Activated T-helper 1 cell treated with anti-CD3 and anti-CD28 coated beads, Interleukin-12 subunit alpha, Interleukin-12 subunit beta, Interleukin-2, Interleukin-4 antibody, amounts not matched to agents 30 ng/mL and 10 ng/mL and 1 ng/mL, durations not matched to agents 14 hours and 24 hours and 36 hours (primary cell): ENCODE measurements around the gene RALGPS2. TPM values are rescaled to one million over a fixed set of nuclear protein-coding genes. Genes with fewer than 3 reads are reported as not detected.
"Not testable (repeated sequence)": the region's sequence is repeated elsewhere in the genome, so short reads cannot be mapped to it uniquely, and the experiment has no call there.

Experiments
- DNase-seq: peaks from one replicate; pipeline ENCODE4 v3.0.0; 2021; ENCODE audit warnings: low spot score
- H3K27ac Mint-ChIP-seq: one replicate; pipeline ENCODE4 v1.8.0; 2021; ENCODE audit warnings: mild to moderate bottlenecking, mixed read lengths
- H3K27me3 Mint-ChIP-seq: one replicate; pipeline ENCODE4 v1.8.0; 2022; ENCODE audit warnings: mild to moderate bottlenecking, moderate library complexity, mixed read lengths; ENCODE audit not compliant: insufficient read depth
- H3K36me3 Mint-ChIP-seq: one replicate; pipeline ENCODE4 v1.8.0; 2021; ENCODE audit warnings: low read depth, mixed read lengths
- H3K4me1 Mint-ChIP-seq: one replicate; pipeline ENCODE4 v1.8.0; 2021; ENCODE audit warnings: low read depth, mixed read lengths
- H3K4me3 Mint-ChIP-seq: one replicate; pipeline ENCODE4 v1.8.0; 2021; ENCODE audit warnings: mild to moderate bottlenecking, moderate library complexity, mixed read lengths
- H3K9me3 Mint-ChIP-seq: one replicate; pipeline ENCODE4 v1.8.0; 2021; ENCODE audit warnings: mixed read lengths
- intact Hi-C: fragments of 100-400 bp; cut with micrococcal nuclease; formaldehyde crosslinking; loops from one replicate; pipeline ENCODE4 v1.15.1; 2024
- total RNA-seq: library from RNA; stranded (reverse); gene quantifications from 2 replicates; pipeline ENCODE4 v1.2.3, GENCODE V29; 2022

Gene RALGPS2
- total RNA-seq, 1 donor from 2014 or later = 1.6 TPM

DNA sequence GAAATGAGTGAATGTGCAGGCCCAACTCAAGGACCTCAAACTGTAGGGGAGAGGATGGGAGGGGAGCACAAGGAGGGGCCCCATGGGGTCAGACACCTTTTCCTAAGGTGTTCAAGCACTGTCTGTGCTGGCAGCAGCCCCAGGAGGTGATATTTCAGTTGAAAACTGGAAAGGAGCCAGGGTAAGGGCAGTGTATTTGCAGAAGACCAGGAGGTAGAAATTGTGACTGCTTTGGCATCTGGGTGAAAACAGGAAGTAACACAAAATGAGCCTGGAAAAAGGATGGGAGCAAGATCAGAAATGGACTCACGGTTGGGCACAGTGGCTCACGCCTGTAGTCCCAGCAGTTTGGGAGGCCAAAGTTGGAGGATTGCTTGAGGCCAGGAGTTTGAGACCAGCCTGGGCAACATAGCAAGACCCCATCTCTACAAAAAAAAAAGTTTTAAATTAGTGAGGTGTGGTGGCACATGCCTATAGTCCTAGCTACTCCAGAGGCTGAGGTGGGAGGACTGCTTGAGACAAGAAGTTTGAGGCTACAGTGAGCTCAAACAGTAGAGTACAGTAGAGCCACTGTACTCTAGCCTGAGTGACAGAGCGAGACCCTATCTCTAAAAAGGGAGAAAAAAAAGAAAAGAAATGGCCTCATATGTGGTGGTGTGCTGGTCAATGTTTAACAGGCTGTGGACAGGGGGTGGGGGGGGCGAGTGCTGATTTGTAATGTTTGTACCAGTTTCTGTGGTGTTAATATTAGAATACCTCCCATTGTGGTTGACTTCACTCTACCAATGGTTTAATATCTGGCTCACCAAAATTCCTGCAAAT, 222.0 kb downstream of the RALGPS2 start:
- no peaks in the 10 kb centered on the region for H3K9me3 Mint-ChIP-seq
- no peaks in the 10 kb centered on the region for H3K36me3 Mint-ChIP-seq
- peaks cover 2% of the 10 kb centered on the region for H3K27me3 Mint-ChIP-seq
- peaks cover 5% of the 10 kb centered on the region for H3K4me1 Mint-ChIP-seq
- no peak overlapping the region for H3K4me3 Mint-ChIP-seq
- intact Hi-C loops = no loop called here
- no peak overlapping the region for H3K27ac Mint-ChIP-seq
- DNase-seq = no peak

DNA sequence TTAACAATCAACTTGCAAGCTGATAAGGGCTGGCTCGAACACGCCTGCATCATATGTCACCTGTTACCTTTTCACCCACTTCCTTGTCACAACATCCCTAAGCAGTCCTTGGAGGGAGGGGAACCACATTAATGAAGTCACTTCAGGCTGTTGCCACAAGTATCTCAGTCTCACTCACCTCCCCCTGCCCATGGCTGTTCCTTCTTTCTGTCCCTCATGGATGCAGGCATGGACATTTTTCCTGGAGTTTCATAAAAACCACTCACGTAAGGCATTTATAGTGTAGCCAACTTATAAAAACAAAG, 222.6 kb downstream of the RALGPS2 start:
- Mint-ChIP-seq H3K4me1 (peaks cover 5% of the 10 kb centered on the region), H3K27me3 (no peaks in the 10 kb centered on the region), H3K36me3 (no peaks in the 10 kb centered on the region), H3K27ac (no peak overlapping the region), H3K4me3 (no peak overlapping the region), H3K9me3 (no peaks in the 10 kb centered on the region)
- intact Hi-C loops = no loop called here
- no peak for DNase-seq

DNA sequence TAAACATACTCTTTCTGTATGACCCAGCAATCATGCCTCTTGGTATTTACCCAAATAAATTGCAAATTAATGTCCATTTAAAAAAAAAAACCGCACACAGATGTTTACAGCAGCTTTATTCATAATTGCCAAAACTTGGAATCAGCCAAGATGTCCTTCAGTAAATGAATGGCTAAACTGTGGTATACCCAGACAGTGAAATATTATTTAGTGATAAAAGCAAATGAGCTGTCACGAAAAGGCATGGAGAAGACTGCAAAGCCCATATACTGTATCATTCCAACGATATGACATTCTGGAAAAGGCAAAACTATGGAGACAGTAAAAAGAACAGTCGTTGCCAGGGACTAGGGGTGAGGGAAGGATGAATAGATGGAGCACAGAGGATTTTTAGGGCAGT, 223.6 kb downstream of the RALGPS2 start:
- H3K27ac Mint-ChIP-seq = no peak overlapping the region
- H3K27me3 Mint-ChIP-seq = no peaks in the 10 kb centered on the region
- intact Hi-C loops = no loop called here
- no peak overlapping the region for H3K4me3 Mint-ChIP-seq
- H3K9me3 Mint-ChIP-seq = no peaks in the 10 kb centered on the region
- no peaks in the 10 kb centered on the region for H3K4me1 Mint-ChIP-seq
- DNase-seq = no peak
- no peaks in the 10 kb centered on the region for H3K36me3 Mint-ChIP-seq

DNA sequence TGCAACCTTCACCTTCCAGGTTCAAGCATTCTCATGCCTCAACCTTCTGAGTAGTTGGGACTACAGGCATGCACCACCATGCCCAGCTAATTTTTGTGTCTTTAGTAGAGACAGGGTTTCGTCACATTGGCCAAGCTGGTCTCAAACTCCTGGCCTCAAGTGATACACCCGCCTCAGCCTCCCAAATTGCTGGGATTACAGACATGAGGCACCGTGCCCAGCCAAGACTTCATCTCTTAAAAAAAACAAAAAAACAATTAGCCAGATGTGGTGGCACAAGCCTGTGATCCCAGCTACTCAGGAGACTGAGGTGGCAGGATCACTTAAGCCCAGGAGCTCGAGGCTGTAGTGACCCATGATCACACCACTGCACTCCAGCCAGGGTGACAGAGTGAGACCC, 224.8 kb downstream of the RALGPS2 start:
- DNase-seq, H3K27me3 Mint-ChIP-seq, intact Hi-C loops, H3K9me3 Mint-ChIP-seq, H3K27ac Mint-ChIP-seq, H3K4me3 Mint-ChIP-seq, H3K4me1 Mint-ChIP-seq, H3K36me3 Mint-ChIP-seq: not testable (repeated sequence)

DNA sequence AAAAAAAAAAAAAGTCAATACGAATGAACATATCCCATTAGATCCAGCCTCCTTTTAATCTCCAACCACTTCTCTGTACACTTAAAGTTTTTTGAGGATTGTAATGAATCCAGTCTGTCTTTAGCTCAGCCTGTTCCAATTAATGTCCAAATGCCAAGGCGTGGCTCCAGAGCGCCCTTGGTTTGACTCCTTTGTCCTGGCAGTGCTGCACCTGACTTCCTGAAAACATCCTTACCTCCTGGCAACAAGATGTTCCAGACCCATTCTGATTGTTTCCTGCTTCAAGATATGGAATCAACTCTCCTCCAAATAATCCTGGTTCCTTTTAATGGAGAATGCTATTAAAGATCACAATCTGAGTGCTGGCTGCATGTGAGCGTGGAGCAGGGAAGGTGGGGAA, 226.6 kb downstream of the RALGPS2 start:
- no peak overlapping the region for H3K27ac Mint-ChIP-seq
- no peaks in the 10 kb centered on the region for H3K27me3 Mint-ChIP-seq
- no peak overlapping the region for H3K4me3 Mint-ChIP-seq
- H3K4me1 Mint-ChIP-seq = no peaks in the 10 kb centered on the region
- DNase-seq = no peak
- no peaks in the 10 kb centered on the region for H3K9me3 Mint-ChIP-seq
- H3K36me3 Mint-ChIP-seq = no peaks in the 10 kb centered on the region
- intact Hi-C loops = no loop called here

DNA sequence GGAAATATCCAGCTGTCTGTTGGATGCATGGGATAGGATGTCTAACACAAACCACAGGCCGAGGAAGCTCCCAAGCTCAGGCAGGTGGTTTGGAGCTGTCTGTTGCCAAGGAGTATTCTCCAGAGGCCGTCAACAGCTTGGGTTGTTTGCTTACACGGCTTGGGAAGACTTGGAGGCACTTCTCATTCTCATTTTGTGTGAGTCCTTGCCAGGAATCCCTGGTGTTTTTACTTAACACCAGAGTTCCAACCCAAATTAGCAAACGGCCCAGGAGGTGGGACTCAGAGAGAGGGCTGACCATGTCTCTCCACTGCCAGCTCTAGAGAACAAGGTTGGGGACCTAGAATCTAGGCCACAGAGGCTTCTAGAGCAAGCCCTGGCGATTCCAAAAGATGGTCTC, 228.0 kb downstream of the RALGPS2 start:
- H3K36me3 Mint-ChIP-seq = no peaks in the 10 kb centered on the region
- no peak overlapping the region for H3K4me3 Mint-ChIP-seq
- intact Hi-C loops = no loop called here
- no peaks in the 10 kb centered on the region for H3K27me3 Mint-ChIP-seq
- H3K27ac Mint-ChIP-seq = no peak overlapping the region
- H3K9me3 Mint-ChIP-seq = no peaks in the 10 kb centered on the region
- no peaks in the 10 kb centered on the region for H3K4me1 Mint-ChIP-seq
- DNase-seq = no peak

DNA sequence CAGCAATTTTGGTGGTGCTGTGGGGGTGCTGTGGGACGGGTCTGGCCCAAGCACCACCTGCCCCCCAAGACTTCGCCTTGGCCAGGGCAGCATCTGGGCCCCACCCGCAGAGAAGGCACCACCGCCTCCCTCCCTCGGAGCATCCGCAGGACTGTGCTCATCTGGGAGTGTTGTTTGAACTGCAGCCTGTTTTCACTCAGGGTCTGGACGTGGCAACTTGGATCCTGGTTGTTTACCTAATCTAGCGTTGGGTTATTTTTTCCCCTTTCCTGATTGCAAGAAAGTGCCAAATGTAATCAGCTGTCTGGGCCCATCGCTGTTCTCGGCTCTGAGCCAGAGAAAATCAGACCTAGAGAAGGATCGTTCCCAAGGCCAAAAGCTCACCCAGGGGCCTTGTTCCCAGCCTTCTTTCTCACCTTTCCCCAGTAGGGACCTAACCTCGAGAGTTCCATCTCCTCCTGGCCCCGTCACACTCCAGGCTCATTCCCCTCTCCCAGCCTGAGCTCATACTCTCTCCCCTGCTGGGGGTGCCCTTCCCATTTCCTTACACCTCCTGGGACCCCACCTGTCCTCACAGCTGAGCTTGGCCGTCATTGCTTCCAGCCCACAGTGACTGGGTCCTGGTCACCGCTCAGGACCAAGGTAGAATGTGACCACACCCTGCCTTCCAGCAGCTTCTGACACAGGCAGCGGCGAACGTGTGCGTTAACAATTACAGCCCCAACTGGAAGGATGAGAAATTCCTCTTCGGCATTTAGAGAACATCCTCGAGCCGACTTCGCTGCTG, 228.7 kb downstream of the RALGPS2 start:
- Mint-ChIP-seq H3K9me3 (no peaks in the 10 kb centered on the region), H3K4me1 (no peaks in the 10 kb centered on the region), H3K36me3 (no peaks in the 10 kb centered on the region), H3K4me3 (no peak overlapping the region), H3K27ac (no peak overlapping the region), H3K27me3 (no peaks in the 10 kb centered on the region)
- intact Hi-C loops = no loop called here
- no peak for DNase-seq

DNA sequence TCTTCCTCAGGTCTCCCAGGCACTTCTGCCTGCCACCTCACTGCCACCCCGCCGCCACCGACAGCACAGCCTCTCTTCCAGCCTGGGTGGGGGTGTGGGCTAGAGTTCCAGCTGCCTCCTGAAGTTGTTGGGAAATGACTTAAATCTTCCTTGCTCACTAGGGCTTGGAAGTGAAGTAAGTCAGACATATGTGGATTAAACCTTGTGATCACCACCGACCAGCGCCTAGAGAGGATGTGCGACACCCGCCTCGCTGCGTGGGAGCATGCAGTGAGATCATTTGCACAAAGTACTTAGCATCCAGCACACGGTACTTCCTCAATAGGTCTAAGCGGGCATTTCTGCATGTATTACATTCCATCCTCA, 229.3 kb downstream of the RALGPS2 start:
- no peak overlapping the region for H3K4me3 Mint-ChIP-seq
- intact Hi-C loops = no loop called here
- no peak for DNase-seq
- H3K4me1 Mint-ChIP-seq = no peaks in the 10 kb centered on the region
- no peaks in the 10 kb centered on the region for H3K9me3 Mint-ChIP-seq
- H3K27me3 Mint-ChIP-seq = no peaks in the 10 kb centered on the region
- H3K36me3 Mint-ChIP-seq = no peaks in the 10 kb centered on the region
- no peak overlapping the region for H3K27ac Mint-ChIP-seq

DNA sequence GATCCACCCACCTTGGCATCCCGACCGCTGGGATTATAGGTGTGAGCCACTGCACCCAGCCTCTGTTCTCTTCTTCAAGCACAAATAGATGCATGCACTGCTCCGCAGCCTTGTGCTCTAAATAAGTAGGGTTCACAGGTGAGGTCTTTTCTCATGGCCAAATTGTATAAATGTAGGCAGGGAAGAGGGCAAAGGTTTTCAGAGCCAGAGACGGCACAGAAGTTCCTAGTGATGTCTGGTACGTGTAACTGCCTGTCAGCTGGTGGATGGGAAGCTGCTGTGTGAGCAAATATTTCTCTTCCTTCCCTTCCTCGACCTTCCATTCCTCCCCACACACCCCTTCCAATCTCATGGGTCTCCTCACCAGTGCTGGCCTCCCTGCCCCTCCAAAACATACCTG, 229.9 kb downstream of the RALGPS2 start:
- intact Hi-C loops = no loop called here
- Mint-ChIP-seq H3K36me3 (no peaks in the 10 kb centered on the region), H3K27ac (no peak overlapping the region), H3K4me1 (no peaks in the 10 kb centered on the region), H3K9me3 (no peaks in the 10 kb centered on the region), H3K27me3 (no peaks in the 10 kb centered on the region), H3K4me3 (no peak overlapping the region)
- DNase-seq = no peak

DNA sequence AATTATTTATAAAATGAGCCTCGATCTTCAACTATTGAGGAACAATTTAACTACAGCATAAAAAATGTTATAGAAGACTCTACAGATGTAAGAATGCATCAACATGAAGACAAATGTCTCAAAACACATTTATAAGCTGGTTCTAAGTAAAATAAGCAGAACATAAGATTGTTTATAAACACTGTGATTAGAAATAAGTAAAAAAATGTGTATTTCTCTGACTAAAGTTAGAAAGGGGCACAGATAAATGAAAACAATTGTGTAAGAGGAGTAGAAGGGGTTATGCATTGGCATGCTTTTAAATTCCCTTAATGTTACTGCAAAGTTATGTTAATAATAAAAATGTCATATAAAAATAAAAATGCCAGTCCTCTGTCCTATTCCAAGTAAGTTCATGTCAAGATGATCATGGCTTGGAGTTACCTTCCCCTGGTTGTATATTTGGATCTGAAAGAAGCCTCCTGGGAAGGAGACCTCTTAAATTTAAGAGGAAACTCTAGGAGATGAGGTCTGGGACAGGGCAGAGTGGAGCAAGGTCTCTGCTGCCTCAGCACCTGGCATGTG, 230.4 kb downstream of the RALGPS2 start:
- DNase-seq = no peak
- intact Hi-C loops = no loop called here
- Mint-ChIP-seq H3K27me3 (no peaks in the 10 kb centered on the region), H3K27ac (no peak overlapping the region), H3K36me3 (no peaks in the 10 kb centered on the region), H3K4me1 (no peaks in the 10 kb centered on the region), H3K4me3 (no peak overlapping the region), H3K9me3 (no peaks in the 10 kb centered on the region)

DNA sequence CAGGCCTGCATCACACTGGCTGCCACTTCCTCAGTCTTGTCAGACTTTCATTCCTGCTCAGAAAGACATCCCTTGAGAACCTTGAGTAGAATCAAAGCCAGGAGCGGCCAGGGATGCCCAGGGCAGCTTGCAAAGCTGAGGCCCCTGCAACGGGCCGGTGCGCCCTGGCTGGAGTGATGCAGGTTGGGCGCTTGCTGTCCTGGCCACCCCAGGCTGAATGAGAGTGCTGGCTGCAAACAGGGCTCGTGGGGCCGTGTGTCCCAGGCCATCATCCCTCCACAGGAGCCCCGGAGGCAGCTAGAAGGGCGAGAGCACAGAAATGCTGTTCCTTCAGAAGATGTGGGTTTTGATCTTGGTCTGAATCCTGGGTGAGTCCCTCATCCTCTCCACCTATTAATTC, 233.4 kb downstream of the RALGPS2 start:
- no peak overlapping the region for H3K4me3 Mint-ChIP-seq
- DNase-seq = no peak
- intact Hi-C loops = no loop called here
- no peaks in the 10 kb centered on the region for H3K9me3 Mint-ChIP-seq
- no peak overlapping the region for H3K27ac Mint-ChIP-seq
- H3K36me3 Mint-ChIP-seq = no peaks in the 10 kb centered on the region
- no peaks in the 10 kb centered on the region for H3K27me3 Mint-ChIP-seq
- no peaks in the 10 kb centered on the region for H3K4me1 Mint-ChIP-seq

DNA sequence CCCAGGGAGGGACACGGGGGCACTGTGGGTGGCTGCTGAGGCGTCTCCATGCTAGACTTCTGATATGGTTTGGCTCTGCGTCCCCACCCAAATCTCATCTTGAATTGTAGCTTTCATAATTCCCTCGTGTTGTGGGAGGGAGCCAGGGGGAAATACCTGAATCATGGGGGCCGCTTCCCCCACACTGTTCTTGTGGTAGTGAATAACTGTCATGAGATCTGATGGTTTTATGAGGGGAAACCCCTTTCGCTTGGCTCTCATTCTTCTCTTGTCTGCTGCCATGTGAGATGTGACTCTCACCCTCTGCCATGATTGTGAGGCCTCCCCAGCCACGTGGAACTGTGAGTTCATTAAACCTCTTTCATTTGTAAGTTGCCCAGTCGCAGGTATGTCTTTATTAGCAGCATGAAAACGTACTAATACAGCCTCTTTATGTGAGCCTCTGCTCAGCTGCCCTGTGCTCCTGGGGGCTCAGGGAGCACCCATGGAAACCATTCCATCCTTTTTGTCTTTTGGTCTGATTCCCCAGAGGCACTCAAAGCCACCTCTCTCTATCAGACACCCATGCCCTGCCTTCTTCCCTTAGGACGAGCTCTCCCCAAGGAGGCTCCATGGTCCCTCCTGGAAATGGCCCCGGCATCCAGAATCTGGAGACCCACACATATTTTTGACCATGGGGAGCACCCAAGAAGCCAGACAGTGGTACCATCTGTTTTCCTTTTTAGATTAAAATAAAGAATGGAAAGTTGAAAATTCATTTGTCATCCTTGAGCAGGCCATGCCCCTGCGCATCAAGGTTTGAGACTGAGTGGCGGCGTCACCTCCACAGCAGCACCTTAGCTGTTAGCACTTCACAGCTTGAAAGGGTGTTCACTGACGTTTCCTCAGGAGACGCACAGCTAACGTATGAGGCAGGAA, 234.8 kb downstream of the RALGPS2 start:
- H3K9me3 Mint-ChIP-seq = no peaks in the 10 kb centered on the region
- no peaks in the 10 kb centered on the region for H3K4me1 Mint-ChIP-seq
- intact Hi-C loops = no loop called here
- no peak for DNase-seq
- no peak overlapping the region for H3K27ac Mint-ChIP-seq
- no peaks in the 10 kb centered on the region for H3K27me3 Mint-ChIP-seq
- H3K36me3 Mint-ChIP-seq = no peaks in the 10 kb centered on the region
- no peak overlapping the region for H3K4me3 Mint-ChIP-seq
